ENCODE results near the gene OLFML2A. TPM values are rescaled to one million over a fixed set of nuclear protein-coding genes. Genes with fewer than 3 reads are reported as not detected.

The OLFML2A gene
- total and polyA plus RNA-seq, 2 of the 4 experiments (the other 2 are of a cell fraction): 2.0 to 5.9 TPM

- H2AFZ ChIP-seq (replicated peaks; ENCODE audit: low read length, poor library complexity): no peak overlapping the region
- no peak overlapping the region for H3K4ac ChIP-seq (ENCODE audit: low read depth, low read length)
- no peak overlapping the region for H2BK20ac ChIP-seq (ENCODE audit: low read depth, low read length)
- ChIA-PET CTCF (interaction anchor here (0.6 to 5.7 kb wide), 10 partner anchors 14 to 523 kb away, joined by 3 to 165 read pairs (median 8); partner anchors contain the start of genes NR6A1 and OLFML2A), POLR2A (ENCODE audit: unreplicated experiment) (interaction anchor here (0.8 kb wide), 1 partner anchor 9 kb away, joined by 5 read pairs; no protein-coding TSS in a partner anchor)
- peaks cover 29% of the 10 kb centered on the region for H3K36me3 ChIP-seq (ENCODE audit: control insufficient read depth, insufficient read depth, low read length)
- H3K14ac ChIP-seq (replicated peaks; ENCODE audit: low read depth, low read length): no peak overlapping the region
- intact Hi-C loops (cut with micrococcal nuclease): loop anchor here (5.0 to 10.0 kb wide), 2 partner anchors 142 to 239 kb away; no protein-coding TSS in a partner anchor
- H2BK15ac ChIP-seq (ENCODE audit: low read depth, low read length): no peak overlapping the region
- no peak for DNase-seq
- 93% methylated on average over 4 of the region's 8 CpGs; no CpG with 5 or more reads in 1 of the 2 experiments for WGBS, 2 experiments (ENCODE audit: extremely low coverage in 2 of 2, insufficient read length in 1 of 2)
- ATAC-seq (ENCODE audit: low read depth): no peak
- no peak overlapping the region for H3K4me2 ChIP-seq (ENCODE audit: low read depth, low read length)
- peaks cover 3 to 18% of the 10 kb centered on the region in 2 experiments; a peak in 3 of 4 replicates for H3K79me1 ChIP-seq (ENCODE audit: low read depth in 1 of 2, low read length in 2 of 2)
- H3K9me3 ChIP-seq (ENCODE audit: control insufficient read depth, insufficient read depth, low read length): no peaks in the 10 kb centered on the region
- H3K4me3 ChIP-seq (ENCODE audit: insufficient read depth, low read depth, low read length): no peak overlapping the region
- no peak overlapping the region for H3K56ac ChIP-seq (ENCODE audit: extremely low read depth, insufficient read depth, low read length)
- in situ Hi-C loops (cut with MboI; ENCODE audit: low sequenced_read_pairs): loop anchor here (5.0 kb wide), 1 partner anchor 82 kb away; the partner anchor contains the start of gene NR6A1
- H3K18ac ChIP-seq (ENCODE audit: low read depth, low read length): no peak overlapping the region
- H3K27ac ChIP-seq (ENCODE audit: insufficient read depth, low read length): no peak overlapping the region
- H4K8ac ChIP-seq (ENCODE audit: low read depth in 2 of 2, low read length in 2 of 2): no peak overlapping the region
- no peak overlapping the region for H3K23ac ChIP-seq (ENCODE audit: low read depth, low read length)
- no peak overlapping the region for H3K9ac ChIP-seq (ENCODE audit: low read depth, low read length)
- BruUV-seq (replicated peaks): no TSS peak
- no peak overlapping the region for H2AK9ac ChIP-seq (replicated peaks; ENCODE audit: low read depth, low read length, poor library complexity)
- H4K20me1 ChIP-seq (ENCODE audit: insufficient read depth, low read length): peaks cover 36% of the 10 kb centered on the region
- H4K5ac ChIP-seq (ENCODE audit: low read depth, low read length): no peak overlapping the region
- no peak overlapping the region for H4K91ac ChIP-seq (ENCODE audit: insufficient read depth, low read depth, low read length)
- H3K9me1 ChIP-seq (ENCODE audit: insufficient read depth, low read length): no peaks in the 10 kb centered on the region
- no peaks in the 10 kb centered on the region for H3K27me3 ChIP-seq (ENCODE audit: control insufficient read depth, insufficient read depth, low read length)
- no peak overlapping the region for H2BK5ac ChIP-seq (ENCODE audit: low read depth, low read length, poor library complexity, severe bottlenecking)
- no peaks in the 10 kb centered on the region for H3K4me1 ChIP-seq (ENCODE audit: control insufficient read depth, insufficient read depth, low read length)
- no peak overlapping the region for H2AK5ac ChIP-seq (ENCODE audit: low read depth, low read length)
- H2BK120ac ChIP-seq (ENCODE audit: low read depth, low read length): no peak overlapping the region
- TF ChIP-seq POLR2A (IDR thresholded peaks at IDR 0.05; ENCODE audit: low read depth, low read length): no peak
- no peak for TF ChIP-seq CHD1 (IDR thresholded peaks at IDR 0.05; ENCODE audit: low read depth, low read length)
- TF ChIP-seq CEBPB (IDR thresholded peaks at IDR 0.05; ENCODE audit: low read depth, low read length): no peak
- no peak for TF ChIP-seq SMC3 (IDR thresholded peaks at IDR 0.05; ENCODE audit: low read depth, low read length)
- no peak for TF ChIP-seq ELK1 (IDR thresholded peaks at IDR 0.05; ENCODE audit: borderline replicate concordance, low read depth, low read length)
- TF ChIP-seq RCOR1 (IDR thresholded peaks at IDR 0.05; ENCODE audit: insufficient replicate concordance, low read length): no peak
- TF ChIP-seq, protein P1, sequence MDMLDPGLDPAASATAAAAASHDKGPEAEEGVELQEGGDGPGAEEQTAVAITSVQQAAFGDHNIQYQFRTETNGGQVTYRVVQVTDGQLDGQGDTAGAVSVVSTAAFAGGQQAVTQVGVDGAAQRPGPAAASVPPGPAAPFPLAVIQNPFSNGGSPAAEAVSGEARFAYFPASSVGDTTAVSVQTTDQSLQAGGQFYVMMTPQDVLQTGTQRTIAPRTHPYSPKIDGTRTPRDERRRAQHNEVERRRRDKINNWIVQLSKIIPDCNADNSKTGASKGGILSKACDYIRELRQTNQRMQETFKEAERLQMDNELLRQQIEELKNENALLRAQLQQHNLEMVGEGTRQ (IDR thresholded peaks at IDR 0.05; ENCODE audit: low read depth, low read length): no peak
- no peak for TF ChIP-seq BHLHE40 (IDR thresholded peaks at IDR 0.05; ENCODE audit: low read depth, low read length)
- TF ChIP-seq RAD21 (IDR thresholded peaks at IDR 0.05; ENCODE audit: low read length): no peak
- TF ChIP-seq, protein P2, sequence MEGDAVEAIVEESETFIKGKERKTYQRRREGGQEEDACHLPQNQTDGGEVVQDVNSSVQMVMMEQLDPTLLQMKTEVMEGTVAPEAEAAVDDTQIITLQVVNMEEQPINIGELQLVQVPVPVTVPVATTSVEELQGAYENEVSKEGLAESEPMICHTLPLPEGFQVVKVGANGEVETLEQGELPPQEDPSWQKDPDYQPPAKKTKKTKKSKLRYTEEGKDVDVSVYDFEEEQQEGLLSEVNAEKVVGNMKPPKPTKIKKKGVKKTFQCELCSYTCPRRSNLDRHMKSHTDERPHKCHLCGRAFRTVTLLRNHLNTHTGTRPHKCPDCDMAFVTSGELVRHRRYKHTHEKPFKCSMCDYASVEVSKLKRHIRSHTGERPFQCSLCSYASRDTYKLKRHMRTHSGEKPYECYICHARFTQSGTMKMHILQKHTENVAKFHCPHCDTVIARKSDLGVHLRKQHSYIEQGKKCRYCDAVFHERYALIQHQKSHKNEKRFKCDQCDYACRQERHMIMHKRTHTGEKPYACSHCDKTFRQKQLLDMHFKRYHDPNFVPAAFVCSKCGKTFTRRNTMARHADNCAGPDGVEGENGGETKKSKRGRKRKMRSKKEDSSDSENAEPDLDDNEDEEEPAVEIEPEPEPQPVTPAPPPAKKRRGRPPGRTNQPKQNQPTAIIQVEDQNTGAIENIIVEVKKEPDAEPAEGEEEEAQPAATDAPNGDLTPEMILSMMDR (conservative IDR thresholded peaks at IDR 0.05; ENCODE audit: low read depth, low read length): no peak
- TF ChIP-seq RFX5 (IDR thresholded peaks at IDR 0.05; ENCODE audit: low read depth, low read length): no peak
- no peak for TF ChIP-seq FOS (IDR thresholded peaks at IDR 0.05; ENCODE audit: low read depth, low read length)
- no peak for TF ChIP-seq MAZ (IDR thresholded peaks at IDR 0.05; ENCODE audit: borderline replicate concordance, low read depth, low read length)
- no peak for TF ChIP-seq NFE2L2 (IDR thresholded peaks at IDR 0.05; ENCODE audit: low read depth, low read length)
- TF ChIP-seq MXI1 (IDR thresholded peaks at IDR 0.05; ENCODE audit: borderline replicate concordance, low read depth, low read length): no peak
- TF ChIP-seq MAFK (IDR thresholded peaks at IDR 0.05; ENCODE audit: low read depth, low read length): no peak
- dilution Hi-C loops (cut with HindIII; ENCODE audit: low sequenced_read_pairs, unreplicated experiment): no loop called here
Observed at GRCh38 chr9:124854161-124854560, 77.2 kb downstream of the OLFML2A start.
